ENCODE data around the gene NFYC. TPM values are rescaled to one million over a fixed set of nuclear protein-coding genes. Genes with fewer than 3 reads are reported as not detected.

Gene NFYC
- total RNA-seq, 1 donor = 24.2 TPM

DNA sequence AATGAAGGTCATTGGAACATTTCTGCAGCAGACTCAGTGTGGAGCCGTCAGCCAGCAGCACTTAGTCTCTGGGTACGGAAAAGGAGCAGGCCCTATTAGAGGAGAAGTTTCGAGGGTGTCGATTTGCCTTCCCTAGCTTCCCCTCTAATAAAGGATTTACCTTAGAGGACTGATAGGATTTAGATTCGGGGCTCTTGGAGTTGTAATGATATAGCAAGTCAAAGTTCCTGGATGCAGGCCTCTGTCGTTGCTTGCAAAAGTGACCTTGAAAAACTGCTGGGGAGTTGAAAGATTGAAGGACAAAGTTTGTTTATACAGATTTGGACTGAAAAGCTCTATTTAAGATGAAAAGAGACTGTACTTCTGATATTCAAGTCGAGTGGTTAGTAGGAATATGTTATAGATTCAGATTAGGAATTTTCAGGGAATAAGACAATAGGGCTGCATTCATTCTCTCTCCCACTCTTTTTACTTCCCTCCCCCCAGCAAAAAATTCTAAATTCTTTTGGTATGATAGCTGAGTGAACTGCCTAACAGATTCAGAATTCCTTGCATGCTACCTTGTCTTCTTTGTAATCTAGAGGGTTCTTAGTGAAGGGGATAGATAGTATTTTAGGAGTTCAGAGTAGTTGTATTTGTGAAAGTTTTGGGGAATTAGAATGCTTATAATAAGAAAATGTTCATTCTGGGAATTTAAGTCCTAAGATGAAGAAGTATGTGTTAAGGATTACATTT lies 19.2 kb downstream of the NFYC start:
- TF ChIP-seq, protein P1, sequence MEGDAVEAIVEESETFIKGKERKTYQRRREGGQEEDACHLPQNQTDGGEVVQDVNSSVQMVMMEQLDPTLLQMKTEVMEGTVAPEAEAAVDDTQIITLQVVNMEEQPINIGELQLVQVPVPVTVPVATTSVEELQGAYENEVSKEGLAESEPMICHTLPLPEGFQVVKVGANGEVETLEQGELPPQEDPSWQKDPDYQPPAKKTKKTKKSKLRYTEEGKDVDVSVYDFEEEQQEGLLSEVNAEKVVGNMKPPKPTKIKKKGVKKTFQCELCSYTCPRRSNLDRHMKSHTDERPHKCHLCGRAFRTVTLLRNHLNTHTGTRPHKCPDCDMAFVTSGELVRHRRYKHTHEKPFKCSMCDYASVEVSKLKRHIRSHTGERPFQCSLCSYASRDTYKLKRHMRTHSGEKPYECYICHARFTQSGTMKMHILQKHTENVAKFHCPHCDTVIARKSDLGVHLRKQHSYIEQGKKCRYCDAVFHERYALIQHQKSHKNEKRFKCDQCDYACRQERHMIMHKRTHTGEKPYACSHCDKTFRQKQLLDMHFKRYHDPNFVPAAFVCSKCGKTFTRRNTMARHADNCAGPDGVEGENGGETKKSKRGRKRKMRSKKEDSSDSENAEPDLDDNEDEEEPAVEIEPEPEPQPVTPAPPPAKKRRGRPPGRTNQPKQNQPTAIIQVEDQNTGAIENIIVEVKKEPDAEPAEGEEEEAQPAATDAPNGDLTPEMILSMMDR (IDR thresholded peaks at IDR 0.05; ENCODE audit: extremely low read depth, low read depth, low read length) = no peak
- peak overlapping the region; percentile 48 for H2AFZ ChIP-seq (ENCODE audit: low read length)
- peaks cover 31% of the 10 kb centered on the region for H3K4me1 ChIP-seq (ENCODE audit: insufficient read depth, low read length)
- peak overlapping the region; percentile 85 for H3K4me3 ChIP-seq (ENCODE audit: insufficient read depth, low read length)
- H3K9me3 ChIP-seq (ENCODE audit: low read depth, low read length) = no peaks in the 10 kb centered on the region
- peak overlapping the region; percentile 98 for H3K4me2 ChIP-seq (ENCODE audit: insufficient read depth, low read length)
- H3K79me2 ChIP-seq (ENCODE audit: insufficient read depth, low read length) = peaks cover 72% of the 10 kb centered on the region
- H3K27ac ChIP-seq (ENCODE audit: low read depth, low read length) = peak overlapping the region; percentile 57
- peaks cover 7% of the 10 kb centered on the region for H3K36me3 ChIP-seq (ENCODE audit: insufficient read depth, low read length)
- no peaks in the 10 kb centered on the region for H3K27me3 ChIP-seq (ENCODE audit: insufficient read depth, low read length)
- H4K20me1 ChIP-seq (ENCODE audit: insufficient read depth, low read length) = no peaks in the 10 kb centered on the region
- DNase-seq (ENCODE audit: insufficient read length, low spot score, missing footprints) = no peak

GRCh38 chr1:40711465-40712404 lies 20.2 kb downstream of the NFYC start:
- H2AFZ ChIP-seq (ENCODE audit: low read length) = no peak overlapping the region
- peaks cover 7% of the 10 kb centered on the region for H3K36me3 ChIP-seq (ENCODE audit: insufficient read depth, low read length)
- peaks cover 31% of the 10 kb centered on the region for H3K4me1 ChIP-seq (ENCODE audit: insufficient read depth, low read length)
- H3K9me3 ChIP-seq (ENCODE audit: low read depth, low read length) = no peaks in the 10 kb centered on the region
- TF ChIP-seq, protein P1 (IDR thresholded peaks at IDR 0.05; ENCODE audit: extremely low read depth, low read depth, low read length) = no peak
- H4K20me1 ChIP-seq (ENCODE audit: insufficient read depth, low read length) = no peaks in the 10 kb centered on the region
- peak overlapping the region; percentile 57 for H3K27ac ChIP-seq (ENCODE audit: low read depth, low read length)
- peak overlapping the region; percentile 98 for H3K4me2 ChIP-seq (ENCODE audit: insufficient read depth, low read length)
- no peak overlapping the region for H3K4me3 ChIP-seq (ENCODE audit: insufficient read depth, low read length)
- H3K27me3 ChIP-seq (ENCODE audit: insufficient read depth, low read length) = no peaks in the 10 kb centered on the region
- peaks cover 71% of the 10 kb centered on the region for H3K79me2 ChIP-seq (ENCODE audit: insufficient read depth, low read length)
- no peak for DNase-seq (ENCODE audit: insufficient read length, low spot score, missing footprints)

GRCh38 chr1:40712405-40712944 lies 21.0 kb downstream of the NFYC start:
- H3K9me3 ChIP-seq (ENCODE audit: low read depth, low read length) = no peaks in the 10 kb centered on the region
- H2AFZ ChIP-seq (ENCODE audit: low read length) = no peak overlapping the region
- TF ChIP-seq, protein P1 (IDR thresholded peaks at IDR 0.05; ENCODE audit: extremely low read depth, low read depth, low read length) = no peak
- H3K79me2 ChIP-seq (ENCODE audit: insufficient read depth, low read length) = peaks cover 78% of the 10 kb centered on the region
- H3K27me3 ChIP-seq (ENCODE audit: insufficient read depth, low read length) = no peaks in the 10 kb centered on the region
- no peak overlapping the region for H3K4me3 ChIP-seq (ENCODE audit: insufficient read depth, low read length)
- H3K4me2 ChIP-seq (ENCODE audit: insufficient read depth, low read length) = no peak overlapping the region
- H3K4me1 ChIP-seq (ENCODE audit: insufficient read depth, low read length) = peaks cover 31% of the 10 kb centered on the region
- no peak overlapping the region for H3K27ac ChIP-seq (ENCODE audit: low read depth, low read length)
- no peaks in the 10 kb centered on the region for H4K20me1 ChIP-seq (ENCODE audit: insufficient read depth, low read length)
- no peak for DNase-seq (ENCODE audit: insufficient read length, low spot score, missing footprints)
- H3K36me3 ChIP-seq (ENCODE audit: insufficient read depth, low read length) = peaks cover 7% of the 10 kb centered on the region
